HG02588 (cell line): Measurements from ENCODE around the gene KLHL40.

Experiments
- ATAC-seq: cut with Tn5 transposase; IDR thresholded peaks from one replicate; pipeline ENCODE4 v1.9.1; 2021; ENCODE audit warnings: mild to moderate bottlenecking, moderate library complexity; ENCODE audit not compliant: unreplicated experiment

The KLHL40 gene

DNA sequence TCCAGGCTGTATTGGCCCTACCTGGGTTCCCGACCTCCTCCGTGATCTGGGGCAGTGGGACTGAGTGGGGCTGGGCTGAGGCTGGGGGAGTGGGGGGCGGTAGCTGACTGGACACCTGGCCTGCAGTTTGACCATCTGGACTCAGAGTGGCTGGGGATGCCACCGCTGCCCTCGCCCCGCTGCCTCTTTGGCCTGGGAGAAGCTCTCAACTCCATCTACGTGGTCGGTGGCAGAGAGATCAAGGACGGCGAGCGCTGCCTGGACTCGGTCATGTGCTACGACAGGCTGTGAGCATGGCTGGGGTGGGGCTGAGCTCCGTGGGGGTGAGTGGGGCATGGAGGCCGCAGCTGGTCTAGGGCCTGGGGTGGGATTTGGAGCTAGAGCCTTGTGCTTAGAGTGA lies 2.7 kb downstream of the KLHL40 start:
- ATAC-seq: no peak

DNA sequence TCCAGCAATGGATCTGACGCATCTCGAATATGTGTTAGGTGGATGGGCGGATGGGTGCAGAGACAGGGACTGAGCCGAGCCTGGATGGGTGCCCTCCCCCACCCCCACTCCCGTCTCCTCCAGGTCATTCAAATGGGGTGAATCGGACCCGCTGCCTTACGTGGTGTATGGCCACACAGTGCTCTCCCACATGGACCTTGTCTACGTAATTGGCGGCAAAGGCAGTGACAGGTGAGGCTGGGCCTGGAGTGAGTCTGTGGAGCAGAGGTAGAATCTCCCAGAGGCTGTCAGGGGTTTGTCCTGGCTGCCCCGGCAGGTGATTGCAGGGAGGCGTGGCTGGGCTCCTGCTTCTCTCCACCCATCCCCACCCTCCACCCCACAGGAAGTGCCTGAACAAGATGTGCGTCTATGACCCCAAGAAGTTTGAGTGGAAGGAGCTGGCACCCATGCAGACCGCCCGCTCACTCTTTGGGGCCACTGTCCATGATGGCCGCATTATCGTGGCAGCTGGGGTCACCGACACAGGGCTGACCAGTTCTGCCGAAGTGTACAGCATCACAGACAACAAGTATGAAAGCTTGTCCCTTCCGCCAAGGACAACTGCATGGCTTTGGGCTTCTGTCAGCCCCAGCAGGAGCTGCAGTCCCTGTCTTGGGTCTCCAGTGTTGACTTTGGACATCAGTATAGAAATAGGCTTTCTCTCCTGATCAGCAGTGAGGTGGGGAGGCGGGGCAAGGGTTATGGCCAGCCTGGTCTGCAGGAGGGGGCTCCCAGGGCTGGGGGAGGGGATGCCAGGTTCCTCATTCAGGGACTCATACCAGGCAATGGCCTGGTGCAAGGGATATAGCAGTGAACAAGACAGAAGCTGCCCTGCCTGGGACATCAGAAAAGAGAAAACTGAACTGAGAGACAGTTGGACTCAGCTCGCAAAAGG lies 3.4 kb downstream of the KLHL40 start:
- ATAC-seq: no peak

GRCh38 chr3:42689421-42690014 lies 4.2 kb downstream of the KLHL40 start:
- no peak for ATAC-seq

- ATAC-seq: no peak
Measured at GRCh38 chr3:42690191-42690590, 4.9 kb downstream of the KLHL40 start.

DNA sequence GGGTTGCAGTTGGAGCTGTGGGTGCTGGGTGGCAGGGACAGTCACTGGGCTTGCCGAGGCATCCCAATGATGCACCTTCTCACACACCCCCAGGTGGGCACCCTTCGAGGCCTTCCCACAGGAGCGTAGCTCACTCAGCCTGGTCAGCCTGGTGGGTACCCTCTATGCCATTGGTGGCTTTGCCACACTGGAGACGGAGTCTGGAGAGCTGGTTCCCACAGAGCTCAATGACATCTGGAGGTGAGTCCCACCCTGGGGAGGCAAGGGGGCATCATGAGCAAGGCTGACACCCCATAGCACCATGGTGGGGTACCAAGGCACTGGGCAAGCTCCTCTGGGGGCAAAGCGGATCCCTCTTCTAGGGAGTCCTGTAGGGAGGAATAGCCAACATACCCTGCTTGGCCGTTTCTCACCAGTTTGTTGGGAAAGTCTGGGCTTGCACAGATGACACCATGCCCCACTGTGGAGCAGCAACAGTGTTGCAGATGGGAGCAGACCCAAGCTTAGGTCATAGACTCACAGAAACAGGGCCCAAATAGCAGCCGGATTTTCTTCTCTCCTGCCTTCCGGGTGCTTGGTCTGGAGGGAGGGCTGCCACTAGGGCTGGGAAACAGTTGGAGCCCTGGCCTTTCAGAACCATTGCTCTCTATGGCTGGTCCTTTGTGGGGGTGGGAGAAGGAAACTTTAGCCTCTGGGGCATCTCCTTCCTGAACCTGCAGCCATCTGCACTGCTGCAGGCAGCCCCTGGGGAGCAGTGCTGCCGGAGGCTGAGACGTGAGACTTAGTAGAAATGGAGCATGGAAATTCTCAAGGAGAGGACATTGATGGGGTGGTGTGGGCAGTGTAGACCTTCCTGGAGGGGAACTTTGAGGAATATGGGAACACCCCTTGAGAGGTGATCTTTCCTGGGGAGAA lies 5.7 kb downstream of the KLHL40 start:
- no peak for ATAC-seq

DNA sequence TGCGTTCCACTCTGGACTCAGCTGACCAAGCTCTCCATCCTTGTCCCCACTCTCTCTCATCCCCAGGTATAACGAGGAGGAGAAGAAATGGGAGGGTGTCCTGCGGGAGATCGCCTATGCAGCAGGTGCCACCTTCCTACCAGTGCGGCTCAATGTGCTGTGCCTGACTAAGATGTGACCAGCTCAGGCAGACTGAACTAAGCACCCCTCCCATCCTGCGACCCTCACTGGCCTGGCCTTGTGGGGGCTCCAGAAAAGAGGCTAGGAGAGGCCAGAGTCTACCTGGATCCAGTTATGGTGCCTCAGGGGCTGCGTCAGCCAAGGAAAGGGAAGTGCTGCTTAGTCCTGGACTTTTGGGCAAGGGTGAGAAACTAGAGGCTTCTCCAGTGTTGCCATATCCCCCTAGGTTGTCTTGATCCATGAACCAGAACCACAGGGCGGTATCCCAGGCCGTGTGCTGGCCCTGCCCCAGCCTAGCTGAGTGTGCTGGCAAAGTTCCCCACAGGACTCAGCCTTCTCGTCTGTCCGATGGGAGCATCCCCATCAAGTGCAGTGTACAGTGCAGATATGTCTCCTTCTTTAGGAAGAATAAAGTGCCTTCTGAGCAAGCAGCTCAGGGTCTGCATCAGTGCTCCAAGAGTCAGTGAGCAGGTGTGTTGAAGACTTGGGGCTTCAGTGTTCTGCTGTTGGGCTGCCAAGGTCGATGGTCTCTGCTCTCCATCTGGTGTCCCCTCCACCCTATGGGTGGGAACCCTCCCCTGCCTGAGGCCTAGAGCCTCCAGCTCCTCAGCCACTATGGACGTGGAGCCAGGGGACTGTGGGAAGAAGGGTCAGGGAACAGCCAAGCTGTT lies 6.7 kb downstream of the KLHL40 start:
- no peak for ATAC-seq

GRCh38 chr3:42692667-42693529 lies 7.6 kb downstream of the KLHL40 start:
- no peak for ATAC-seq

DNA sequence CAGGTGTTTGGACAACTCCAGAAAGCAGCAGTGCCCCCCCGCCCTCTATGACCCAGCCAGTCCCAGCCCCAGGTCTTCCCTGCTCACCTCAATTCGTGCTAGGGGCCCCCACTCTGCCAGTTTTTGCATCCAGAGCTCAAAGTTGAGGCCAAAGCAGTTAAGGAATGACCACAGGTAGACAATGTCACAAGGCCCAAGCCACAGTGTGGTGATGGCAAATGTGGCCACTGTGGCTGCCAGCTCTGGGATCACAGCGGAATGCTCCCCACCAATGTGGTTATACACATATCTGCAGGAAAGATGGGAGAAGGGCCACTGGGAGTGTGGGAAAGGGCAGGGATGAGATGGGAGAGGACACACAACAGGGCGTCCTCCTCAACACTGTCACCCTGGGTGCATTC lies 8.2 kb downstream of the KLHL40 start:
- ATAC-seq: no peak

GRCh38 chr3:42694366-42694765 lies 9.0 kb downstream of the KLHL40 start:
- ATAC-seq: no peak

GRCh38 chr3:42696356-42697288 lies 11.3 kb downstream of the KLHL40 start:
- ATAC-seq: no peak

DNA sequence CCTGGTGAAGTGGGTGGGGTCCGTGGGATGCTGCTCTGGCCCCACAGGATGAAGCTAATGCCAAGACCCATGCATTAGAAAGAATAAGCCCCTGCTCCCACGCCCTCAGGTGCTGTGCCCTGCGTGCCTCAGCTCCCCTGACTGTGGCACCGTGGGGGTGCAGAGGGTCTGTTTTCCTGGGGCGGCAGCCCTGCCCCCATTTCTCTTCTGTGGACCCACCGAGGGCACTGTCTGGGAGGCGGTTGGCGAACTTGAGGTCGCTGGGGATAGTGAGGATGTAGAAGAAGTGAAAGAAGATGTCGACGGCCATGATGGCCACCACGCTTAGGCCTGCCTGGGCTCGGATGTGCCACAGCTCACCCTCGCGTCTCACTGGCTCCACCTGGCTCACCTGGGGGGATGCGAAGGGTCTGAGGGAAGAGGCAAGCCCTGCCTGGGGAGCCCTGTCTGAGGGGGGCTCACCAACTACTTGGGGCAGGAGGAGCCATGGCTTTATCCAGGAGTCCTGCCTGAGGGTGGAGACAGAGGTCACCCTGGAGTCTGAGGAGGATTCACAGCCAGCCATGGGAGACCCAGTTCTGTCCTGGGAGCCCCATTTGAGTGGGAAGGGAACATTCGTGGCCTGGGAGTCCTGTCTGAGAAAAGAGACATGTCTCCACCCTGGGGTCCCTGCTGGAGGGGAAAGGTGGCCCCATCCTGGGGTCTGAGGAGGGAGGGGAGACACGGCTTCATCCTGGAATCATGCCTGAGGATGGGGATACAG lies 12.1 kb downstream of the KLHL40 start:
- no peak for ATAC-seq

GRCh38 chr3:42698216-42698910 lies 13.0 kb downstream of the KLHL40 start:
- ATAC-seq: no peak

DNA sequence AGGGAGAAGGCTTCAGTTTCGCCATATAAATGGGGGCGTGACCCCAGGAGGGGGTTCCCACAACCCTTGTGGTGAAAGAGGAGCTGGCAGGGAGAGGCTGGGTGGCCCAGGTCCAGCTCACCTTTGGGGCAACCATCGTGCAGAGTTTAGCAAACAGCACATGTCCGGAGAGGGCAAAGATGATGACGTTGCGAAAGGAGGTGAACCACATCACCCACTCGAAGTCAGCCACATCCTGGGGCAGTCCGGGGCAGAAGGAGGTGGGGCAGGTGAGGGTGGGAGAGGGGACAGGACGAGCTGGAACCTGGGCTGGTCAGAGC lies 13.5 kb downstream of the KLHL40 start:
- ATAC-seq: no peak

DNA sequence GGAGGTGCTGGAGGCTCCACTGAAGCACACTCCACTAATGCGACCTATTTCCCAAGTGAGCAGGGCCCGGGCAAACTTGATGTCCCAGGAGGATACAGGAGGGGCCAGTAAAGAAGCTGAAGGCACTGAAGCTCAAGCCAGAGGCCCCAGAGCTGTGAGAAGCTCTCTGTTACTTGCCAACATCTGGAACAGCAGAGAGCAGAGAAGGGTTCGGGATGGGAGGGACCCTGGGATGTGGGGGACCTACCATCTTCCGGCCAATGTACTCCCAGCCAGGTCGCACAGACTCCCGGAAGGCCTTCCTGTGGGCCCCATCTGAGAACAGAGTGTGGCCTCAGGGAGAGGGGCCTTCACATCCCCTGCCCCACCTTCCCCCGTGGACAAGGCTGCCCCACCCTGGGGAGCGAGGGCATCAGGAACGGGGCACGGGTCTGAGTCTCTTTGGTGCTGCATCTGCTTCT lies 14.2 kb downstream of the KLHL40 start:
- no peak for ATAC-seq

GRCh38 chr3:42700366-42701288 lies 15.3 kb downstream of the KLHL40 start:
- ATAC-seq: no peak
